Measurements from ENCODE around the gene RNF111.

DNA sequence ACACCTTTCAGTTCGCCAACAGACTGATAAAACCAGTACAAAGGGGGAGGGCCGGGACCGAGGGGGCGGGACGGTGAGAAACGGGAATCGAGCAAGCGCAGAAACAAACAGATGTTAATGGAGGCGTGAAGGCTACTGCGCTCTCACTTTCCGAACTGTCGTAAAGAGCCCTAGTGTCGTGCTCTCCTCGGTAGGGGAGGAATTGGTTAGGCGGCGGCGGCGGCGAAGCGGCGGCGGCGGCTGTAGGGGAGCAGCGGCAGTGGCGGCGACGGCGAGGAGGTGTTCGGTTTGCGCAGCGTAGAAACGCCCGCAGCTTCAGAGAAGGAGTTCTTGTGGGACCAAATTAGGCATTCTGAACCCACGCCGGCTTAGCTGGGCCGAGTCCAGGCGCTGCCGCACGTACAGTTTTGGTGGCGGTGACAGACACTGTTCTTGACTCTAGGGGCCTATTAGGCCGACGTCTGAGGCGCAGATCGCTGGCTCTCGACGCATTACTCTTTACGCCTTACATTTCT is at the start of gene RNF111:
- TF ChIP-seq, protein P1, sequence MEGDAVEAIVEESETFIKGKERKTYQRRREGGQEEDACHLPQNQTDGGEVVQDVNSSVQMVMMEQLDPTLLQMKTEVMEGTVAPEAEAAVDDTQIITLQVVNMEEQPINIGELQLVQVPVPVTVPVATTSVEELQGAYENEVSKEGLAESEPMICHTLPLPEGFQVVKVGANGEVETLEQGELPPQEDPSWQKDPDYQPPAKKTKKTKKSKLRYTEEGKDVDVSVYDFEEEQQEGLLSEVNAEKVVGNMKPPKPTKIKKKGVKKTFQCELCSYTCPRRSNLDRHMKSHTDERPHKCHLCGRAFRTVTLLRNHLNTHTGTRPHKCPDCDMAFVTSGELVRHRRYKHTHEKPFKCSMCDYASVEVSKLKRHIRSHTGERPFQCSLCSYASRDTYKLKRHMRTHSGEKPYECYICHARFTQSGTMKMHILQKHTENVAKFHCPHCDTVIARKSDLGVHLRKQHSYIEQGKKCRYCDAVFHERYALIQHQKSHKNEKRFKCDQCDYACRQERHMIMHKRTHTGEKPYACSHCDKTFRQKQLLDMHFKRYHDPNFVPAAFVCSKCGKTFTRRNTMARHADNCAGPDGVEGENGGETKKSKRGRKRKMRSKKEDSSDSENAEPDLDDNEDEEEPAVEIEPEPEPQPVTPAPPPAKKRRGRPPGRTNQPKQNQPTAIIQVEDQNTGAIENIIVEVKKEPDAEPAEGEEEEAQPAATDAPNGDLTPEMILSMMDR (IDR thresholded peaks at IDR 0.05): no peak
- TF ChIP-seq, protein P2, sequence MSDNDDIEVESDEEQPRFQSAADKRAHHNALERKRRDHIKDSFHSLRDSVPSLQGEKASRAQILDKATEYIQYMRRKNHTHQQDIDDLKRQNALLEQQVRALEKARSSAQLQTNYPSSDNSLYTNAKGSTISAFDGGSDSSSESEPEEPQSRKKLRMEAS (CRISPR knock-in tag; IDR thresholded peaks at IDR 0.05): 0 out of 2 replicates have a peak, but pooled peaks have one; percentile 33
- TF ChIP-seq CBFB (CRISPR knock-in tag; IDR thresholded peaks at IDR 0.05; ENCODE audit: low read depth): no peak
- TF ChIP-seq, protein P3, sequence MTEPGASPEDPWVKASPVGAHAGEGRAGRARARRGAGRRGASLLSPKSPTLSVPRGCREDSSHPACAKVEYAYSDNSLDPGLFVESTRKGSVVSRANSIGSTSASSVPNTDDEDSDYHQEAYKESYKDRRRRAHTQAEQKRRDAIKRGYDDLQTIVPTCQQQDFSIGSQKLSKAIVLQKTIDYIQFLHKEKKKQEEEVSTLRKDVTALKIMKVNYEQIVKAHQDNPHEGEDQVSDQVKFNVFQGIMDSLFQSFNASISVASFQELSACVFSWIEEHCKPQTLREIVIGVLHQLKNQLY (CRISPR knock-in tag; IDR thresholded peaks at IDR 0.05): no peak
- TF ChIP-seq ATF1 (CRISPR knock-in tag; IDR thresholded peaks at IDR 0.05): no peak
- no peak for TF ChIP-seq RELA (CRISPR knock-in tag; IDR thresholded peaks at IDR 0.05; ENCODE audit: borderline replicate concordance)
- TF ChIP-seq CREM (CRISPR knock-in tag; IDR thresholded peaks at IDR 0.05): no peak

Data from WTC11 (cell line).